Aorta (tissue), 5 donors: ENCODE results near the gene ATG7. TPM values are rescaled to one million over a fixed set of nuclear protein-coding genes. Genes with fewer than 3 reads are reported as not detected.
"Not testable (repeated sequence)": the region's sequence is repeated elsewhere in the genome, so short reads cannot be mapped to it uniquely, and the experiment has no call there.

Source experiments
- ATAC-seq: fragments of 200-7000 bp; cut with Tn5 transposase; one replicate; pipeline ENCODE4 v1.9.1; 2022; ENCODE audit warnings: moderate library complexity; ENCODE audit not compliant: low FRiP score
- DNase-seq, 2 donors: peaks; one replicate each; pipeline ENCODE4 v3.0.0-alpha.2; 2020
- H3K27ac ChIP-seq, 2 donors: one replicate each; pipeline ENCODE4 v1.5.1; 2013; ENCODE audit warnings: low read length in 2 of 2, mild to moderate bottlenecking in 2 of 2, moderate library complexity in 2 of 2, control low read depth in 1 of 2, inconsistent platforms in 1 of 2, low read depth in 1 of 2
- H3K27me3 ChIP-seq, 2 donors: one replicate each; pipeline ENCODE4 v1.6.1; 2013; ENCODE audit warnings: control low read depth in 1 of 2, low read length in 1 of 2, mild to moderate bottlenecking in 1 of 2, moderate library complexity in 1 of 2; ENCODE audit not compliant: insufficient read depth in 2 of 2, control insufficient read depth in 1 of 2
- H3K36me3 ChIP-seq, 2 donors: one replicate each; pipeline ENCODE4 v1.6.1; 2013; ENCODE audit warnings: control low read depth in 1 of 2, low read length in 1 of 2, mild to moderate bottlenecking in 1 of 2; ENCODE audit not compliant: insufficient read depth in 2 of 2, control insufficient read depth in 1 of 2
- H3K4me1 ChIP-seq, 2 donors: one replicate each; pipeline ENCODE4 v1.6.1; 2013; ENCODE audit warnings: low read length in 2 of 2, control low read depth in 1 of 2, mild to moderate bottlenecking in 1 of 2, moderate library complexity in 1 of 2; ENCODE audit not compliant: insufficient read depth in 2 of 2, control insufficient read depth in 1 of 2
- H3K4me3 ChIP-seq, 2 donors: one replicate each; pipeline ENCODE4 v1.5.1; 2013; ENCODE audit warnings: low read length in 2 of 2, control low read depth in 1 of 2, mild to moderate bottlenecking in 1 of 2
- H3K9me3 ChIP-seq: one replicate; pipeline ENCODE4 v1.6.1; 2013; ENCODE audit warnings: mild to moderate bottlenecking, low read length; ENCODE audit not compliant: control insufficient read depth
- WGBS, 2 donors: extraction: QIAGEN DNeasy Blood & Tissue Kit; methylation state at CpG; one replicate each; pipeline ENCODE4 v1.1.7; 2013; 5-methylcytosine and 5-hydroxymethylcytosine counted together
- intact Hi-C, 2 donors: fragments of 100-400 bp; cut with DNase I; formaldehyde crosslinking; loops; one replicate each; pipeline versions ENCODE4 v1.14.2 to v1.15.0; 2022
- polyA plus RNA-seq, 2 donors: library from polyadenylated mRNA; stranded (reverse); fragments of 200-250 nt; gene quantifications; one replicate each; pipeline ENCODE4 v1.2.3, GENCODE V29; 2013
- total RNA-seq, 2 donors: library from RNA; stranded (reverse); fragmentation: NEBNext Ultra II Directional; extraction: Animal tissue kit (Norgen Biotek cat#: 25700); gene quantifications; one replicate each; pipeline ENCODE4 v1.2.1, GENCODE V29; 2021
- donor health status: healthy with polysubstance abuse.
- donor health status: Bipolar disorder and iron deficiency.
- donor health status: DM: no; HTN: no; CAD: no.
- donor health status: DM: no; HTN: no; CAD: no.
- donor health status: DM: yes; HTN: yes; CAD: no.

Gene ATG7
- total and polyA plus RNA-seq, 4 donors, result 5.1 to 84.1 (median 29.1) TPM

- Histone ChIP-seq H3K27me3 (no peaks in the 10 kb centered on the region), H3K27ac (no peak overlapping the region), H3K4me3 (no peak overlapping the region), H3K36me3 (peaks cover 0 to 2% of the 10 kb centered on the region in 2 donors), H3K4me1 (peaks cover 4% of the 10 kb centered on the region in 2 donors), H3K9me3 (no peaks in the 10 kb centered on the region)
- ATAC-seq (no peak), DNase-seq (no peak)
- WGBS, 2 donors, result 95 to 99% methylated on average over 4 of the region's 4 CpGs
- intact Hi-C loops, result no loop called here
These were observed 122.2 kb downstream of the ATG7 start for GRCh38 chr3:11394392-11394791.

GRCh38 chr3:11400213-11400612 is 128.0 kb downstream of the ATG7 start:
- intact Hi-C loops, result no loop called here
- DNase-seq, result no peak
- 74 to 80% methylated on average over 4 of the region's 4 CpGs for WGBS, 2 donors
- Histone ChIP-seq H3K4me3 (no peak overlapping the region), H3K9me3 (no peaks in the 10 kb centered on the region), H3K27ac (no peak overlapping the region), H3K4me1 (peaks cover 0 to 2% of the 10 kb centered on the region in 2 donors), H3K36me3 (no peaks in the 10 kb centered on the region), H3K27me3 (no peaks in the 10 kb centered on the region)
- no peak for ATAC-seq

GRCh38 chr3:11401434-11401833 is 129.2 kb downstream of the ATG7 start:
- Histone ChIP-seq H3K4me1 (no peaks in the 10 kb centered on the region), H3K9me3 (no peaks in the 10 kb centered on the region), H3K36me3 (no peaks in the 10 kb centered on the region), H3K4me3 (no peak overlapping the region), H3K27ac (no peak overlapping the region), H3K27me3 (no peaks in the 10 kb centered on the region)
- intact Hi-C loops, result no loop called here
- ATAC-seq (no peak), DNase-seq (no peak)
- WGBS, 2 donors, result 13 to 48% methylated on average over 1 of the region's 1 CpG

- no peak overlapping the region for H3K27ac ChIP-seq
- H3K4me3 ChIP-seq, result no peak overlapping the region
- intact Hi-C loops, result no loop called here
- no peaks in the 10 kb centered on the region for H3K4me1 ChIP-seq
- H3K36me3 ChIP-seq, result no peaks in the 10 kb centered on the region
- 79 to 87% methylated on average over 2 of the region's 2 CpGs for WGBS, 2 donors
- ATAC-seq, result no peak
- peaks cover 2% of the 10 kb centered on the region for H3K9me3 ChIP-seq
- DNase-seq, result no peak
- no peaks in the 10 kb centered on the region for H3K27me3 ChIP-seq
These were observed 133.1 kb downstream of the ATG7 start for GRCh38 chr3:11405323-11405722.

GRCh38 chr3:11407644-11408043 is 135.4 kb downstream of the ATG7 start:
- intact Hi-C loops, result no loop called here
- Histone ChIP-seq H3K9me3 (peaks cover 2% of the 10 kb centered on the region), H3K27ac (no peak overlapping the region), H3K4me1 (no peaks in the 10 kb centered on the region), H3K27me3 (no peaks in the 10 kb centered on the region), H3K4me3 (no peak overlapping the region), H3K36me3 (no peaks in the 10 kb centered on the region)
- ATAC-seq (no peak), DNase-seq (no peak)
- WGBS, 2 donors, result 88 to 91% methylated on average over 1 of the region's 1 CpG

- H3K27me3 ChIP-seq, intact Hi-C loops, H3K9me3 ChIP-seq, H3K4me1 ChIP-seq, DNase-seq, ATAC-seq, H3K36me3 ChIP-seq, H3K27ac ChIP-seq, H3K4me3 ChIP-seq: not testable (repeated sequence)
- WGBS, 2 donors, result 97 to 99% methylated on average over 4 of the region's 4 CpGs
These were observed 136.2 kb downstream of the ATG7 start for GRCh38 chr3:11408324-11408859.

- H3K4me1 ChIP-seq, result no peaks in the 10 kb centered on the region
- no peak overlapping the region for H3K4me3 ChIP-seq
- no peak overlapping the region for H3K27ac ChIP-seq
- ATAC-seq (no peak), DNase-seq (no peak)
- H3K36me3 ChIP-seq, result no peaks in the 10 kb centered on the region
- H3K9me3 ChIP-seq, result peaks cover 2% of the 10 kb centered on the region
- H3K27me3 ChIP-seq, result no peaks in the 10 kb centered on the region
- intact Hi-C loops, result no loop called here
These were observed 138.4 kb downstream of the ATG7 start for GRCh38 chr3:11410564-11410963.

GRCh38 chr3:11411956-11412355 is 139.8 kb downstream of the ATG7 start:
- Histone ChIP-seq H3K9me3 (peaks cover 2% of the 10 kb centered on the region), H3K4me3 (no peak overlapping the region), H3K4me1 (no peaks in the 10 kb centered on the region), H3K27me3 (no peaks in the 10 kb centered on the region), H3K27ac (no peak overlapping the region), H3K36me3 (no peaks in the 10 kb centered on the region)
- ATAC-seq (no peak), DNase-seq (no peak)
- intact Hi-C loops, result no loop called here

GRCh38 chr3:11413071-11413470 is 140.9 kb downstream of the ATG7 start:
- 64 to 67% methylated on average over 4 of the region's 4 CpGs for WGBS, 2 donors
- no peaks in the 10 kb centered on the region for H3K36me3 ChIP-seq
- no peak overlapping the region for H3K27ac ChIP-seq
- intact Hi-C loops, result no loop called here
- H3K4me3 ChIP-seq, result no peak overlapping the region
- ATAC-seq (no peak), DNase-seq (no peak)
- no peaks in the 10 kb centered on the region for H3K4me1 ChIP-seq
- peaks cover 2% of the 10 kb centered on the region for H3K9me3 ChIP-seq
- no peaks in the 10 kb centered on the region for H3K27me3 ChIP-seq
